ENCODE measurements around the gene GPATCH4. TPM values are rescaled to one million over a fixed set of nuclear protein-coding genes. Genes with fewer than 3 reads are reported as not detected.

The GPATCH4 gene
- total and polyA plus RNA-seq, 2 donors (not counting 1 experiment from before 2014, with no cell fraction given), result 12.2 to 23.6 TPM

GRCh38 chr1:156643778-156644092 is 42.5 kb upstream of the GPATCH4 start:
- DNase-seq (ENCODE audit: low read depth in 2 of 2), result no peak
- no peak overlapping the region for H3K9ac ChIP-seq (ENCODE audit: insufficient read depth, low read length)
- no peaks in the 10 kb centered on the region for H3K79me2 ChIP-seq (ENCODE audit: control insufficient read depth, insufficient read depth, low read length)
- no peak overlapping the region for H3K4me3 ChIP-seq (replicated peaks in 1 of 4; ENCODE audit: control extremely low read depth in 1 of 4, insufficient read depth in 1 of 4, low read depth in 3 of 4, low read length in 4 of 4)
- H4K20me1 ChIP-seq (ENCODE audit: control insufficient read depth, extremely low read depth, insufficient read depth, low read length), result no peaks in the 10 kb centered on the region
- no peaks in the 10 kb centered on the region for H3K4me1 ChIP-seq (ENCODE audit: control insufficient read depth, extremely low read depth, insufficient read depth, low read length)
- no peak overlapping the region for H3K27ac ChIP-seq (ENCODE audit: insufficient read depth, low read length)
- H3K9me3 ChIP-seq (ENCODE audit: control insufficient read depth, insufficient read depth, low read depth, low read length), result no peaks in the 10 kb centered on the region
- peaks cover 92% of the 10 kb centered on the region for H3K27me3 ChIP-seq (ENCODE audit: control insufficient read depth, insufficient read depth, low read length)
- no peaks in the 10 kb centered on the region for H3K36me3 ChIP-seq (ENCODE audit: control insufficient read depth, insufficient read depth, low read length)
- no peak overlapping the region for H3K4me2 ChIP-seq (ENCODE audit: extremely low read depth, insufficient read depth, low read length)
- TF ChIP-seq EZH2 (IDR thresholded peaks at IDR 0.05; ENCODE audit: low read length, missing control alignments) (no peak), CTCF (conservative IDR thresholded peaks at IDR 0.05 in 1 of 2, IDR thresholded peaks at IDR 0.05 in 1 of 2; ENCODE audit: low read depth in 1 of 2, low read length in 2 of 2) (no peak)
- no peak overlapping the region for H2AFZ ChIP-seq (ENCODE audit: low read length)

- Histone ChIP-seq H3K27ac (ENCODE audit: insufficient read depth, low read length) (no peak overlapping the region), H3K9me3 (ENCODE audit: control insufficient read depth, insufficient read depth, low read depth, low read length) (no peaks in the 10 kb centered on the region), H3K27me3 (ENCODE audit: control insufficient read depth, insufficient read depth, low read length) (peaks cover 91% of the 10 kb centered on the region), H3K4me3 (replicated peaks in 1 of 4; ENCODE audit: control extremely low read depth in 1 of 4, insufficient read depth in 1 of 4, low read depth in 3 of 4, low read length in 4 of 4) (no peak overlapping the region), H3K36me3 (ENCODE audit: control insufficient read depth, insufficient read depth, low read length) (no peaks in the 10 kb centered on the region), H2AFZ (ENCODE audit: low read length) (no peak overlapping the region), H3K79me2 (ENCODE audit: control insufficient read depth, insufficient read depth, low read length) (no peaks in the 10 kb centered on the region), H4K20me1 (ENCODE audit: control insufficient read depth, extremely low read depth, insufficient read depth, low read length) (no peaks in the 10 kb centered on the region), H3K9ac (ENCODE audit: insufficient read depth, low read length) (no peak overlapping the region), H3K4me1 (ENCODE audit: control insufficient read depth, extremely low read depth, insufficient read depth, low read length) (no peaks in the 10 kb centered on the region), H3K4me2 (ENCODE audit: extremely low read depth, insufficient read depth, low read length) (no peak overlapping the region)
- no peak for DNase-seq (ENCODE audit: low read depth in 2 of 2)
- TF ChIP-seq CTCF (conservative IDR thresholded peaks at IDR 0.05 in 1 of 2, IDR thresholded peaks at IDR 0.05 in 1 of 2; ENCODE audit: low read depth in 1 of 2, low read length in 2 of 2), result no peak
- TF ChIP-seq EZH2 (IDR thresholded peaks at IDR 0.05; ENCODE audit: low read length, missing control alignments), result no peak
Measured at GRCh38 chr1:156643049-156643777, 41.9 kb upstream of the GPATCH4 start.

- no peak overlapping the region for H3K27ac ChIP-seq (ENCODE audit: insufficient read depth, low read length)
- TF ChIP-seq EZH2 (IDR thresholded peaks at IDR 0.05; ENCODE audit: low read length, missing control alignments), result peak; percentile 98
- TF ChIP-seq CTCF (conservative IDR thresholded peaks at IDR 0.05 in 1 of 2, IDR thresholded peaks at IDR 0.05 in 1 of 2; ENCODE audit: low read depth in 1 of 2, low read length in 2 of 2), result no peak
- no peak overlapping the region for H3K4me2 ChIP-seq (ENCODE audit: extremely low read depth, insufficient read depth, low read length)
- H3K79me2 ChIP-seq (ENCODE audit: control insufficient read depth, insufficient read depth, low read length), result no peaks in the 10 kb centered on the region
- H4K20me1 ChIP-seq (ENCODE audit: control insufficient read depth, extremely low read depth, insufficient read depth, low read length), result no peaks in the 10 kb centered on the region
- no peaks in the 10 kb centered on the region for H3K36me3 ChIP-seq (ENCODE audit: control insufficient read depth, insufficient read depth, low read length)
- no peak overlapping the region for H2AFZ ChIP-seq (ENCODE audit: low read length)
- no peak overlapping the region for H3K9ac ChIP-seq (ENCODE audit: insufficient read depth, low read length)
- H3K27me3 ChIP-seq (ENCODE audit: control insufficient read depth, insufficient read depth, low read length), result peaks cover 88% of the 10 kb centered on the region
- no peak for DNase-seq (ENCODE audit: low read depth in 2 of 2)
- H3K4me3 ChIP-seq (replicated peaks in 1 of 4; ENCODE audit: control extremely low read depth in 1 of 4, insufficient read depth in 1 of 4, low read depth in 3 of 4, low read length in 4 of 4), result peak overlapping the region in 1 of 4 experiments; percentile 10
- H3K9me3 ChIP-seq (ENCODE audit: control insufficient read depth, insufficient read depth, low read depth, low read length), result no peaks in the 10 kb centered on the region
- no peaks in the 10 kb centered on the region for H3K4me1 ChIP-seq (ENCODE audit: control insufficient read depth, extremely low read depth, insufficient read depth, low read length)
Measured at GRCh38 chr1:156642265-156643048, 41.2 kb upstream of the GPATCH4 start.
